Loucy (cell line): ENCODE measurements around the gene SP140.

Experiments used
- CTCF ChIP-seq: fragments of 200-600 bp; sonication (generic); conservative IDR thresholded peaks from 2 replicates; pipeline ENCODE4 v1.5.1; 2014; ENCODE audit warnings: mild to moderate bottlenecking, antibody characterized with exemption, low read length
- EZH2phosphoT487 ChIP-seq: fragments of 200-600 bp; IDR thresholded peaks from 2 replicates; pipeline ENCODE4 v1.6.1; 2018; ENCODE audit warnings: antibody characterized with exemption, mild to moderate bottlenecking, moderate library complexity, borderline replicate concordance

GRCh38 chr2:230307485-230307884, 81.9 kb downstream of the SP140 start:
- TF ChIP-seq CTCF = no peak
- no peak for TF ChIP-seq EZH2phosphoT487
